HG03135 (cell line): ENCODE results near the gene GRPEL1.

Source experiments
- ATAC-seq: cut with Tn5 transposase; IDR thresholded peaks from one replicate; pipeline ENCODE4 v1.9.1; 2021; ENCODE audit warnings: mild to moderate bottlenecking, moderate library complexity; ENCODE audit not compliant: unreplicated experiment

The GRPEL1 gene

DNA sequence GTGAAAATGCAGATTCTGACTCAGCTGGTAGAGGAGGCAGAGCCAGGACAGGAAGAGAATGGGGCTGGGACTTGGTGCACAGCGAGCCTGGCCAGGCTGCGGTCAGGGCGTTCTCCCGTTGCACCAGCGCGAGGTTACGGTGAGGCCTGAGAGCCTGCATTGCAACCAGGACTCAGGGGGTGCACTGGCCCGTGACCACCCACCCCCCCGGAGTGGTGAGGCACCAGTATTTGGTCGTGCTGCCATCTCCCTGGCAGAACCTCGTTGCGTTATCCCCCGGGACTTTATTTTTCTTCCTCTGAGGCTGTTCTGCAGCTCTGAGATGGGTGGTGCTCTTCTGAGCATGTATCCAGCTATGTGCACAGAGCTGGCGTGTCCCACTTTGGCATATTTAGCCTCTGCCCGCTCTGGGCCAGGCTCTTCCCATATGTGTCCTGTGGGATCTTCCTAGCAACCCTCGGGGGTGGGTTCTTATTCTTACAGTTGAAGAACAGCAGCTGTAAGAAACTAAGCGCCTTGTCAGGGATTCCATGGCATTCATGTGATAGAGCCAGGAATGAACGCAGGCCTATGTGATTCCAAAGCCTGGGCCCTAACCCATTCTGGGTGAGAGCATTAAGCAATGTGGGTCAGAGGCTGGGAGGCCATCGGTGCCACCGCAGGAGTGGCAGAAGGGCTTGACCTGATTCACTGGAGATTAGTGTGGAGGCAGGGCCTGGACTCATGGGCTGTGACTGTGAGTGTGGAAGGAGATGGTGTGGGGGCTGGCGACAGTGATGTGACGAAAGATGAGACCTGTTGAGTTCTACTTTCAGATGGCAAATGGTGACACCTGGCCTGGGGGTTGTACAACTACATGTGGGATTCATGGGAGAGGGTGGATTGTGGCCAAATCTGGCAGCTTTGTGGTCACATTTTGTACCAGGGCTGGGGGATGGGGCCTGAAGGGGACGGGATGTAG lies 21.6 kb downstream of the GRPEL1 start:
- no peak for ATAC-seq

DNA sequence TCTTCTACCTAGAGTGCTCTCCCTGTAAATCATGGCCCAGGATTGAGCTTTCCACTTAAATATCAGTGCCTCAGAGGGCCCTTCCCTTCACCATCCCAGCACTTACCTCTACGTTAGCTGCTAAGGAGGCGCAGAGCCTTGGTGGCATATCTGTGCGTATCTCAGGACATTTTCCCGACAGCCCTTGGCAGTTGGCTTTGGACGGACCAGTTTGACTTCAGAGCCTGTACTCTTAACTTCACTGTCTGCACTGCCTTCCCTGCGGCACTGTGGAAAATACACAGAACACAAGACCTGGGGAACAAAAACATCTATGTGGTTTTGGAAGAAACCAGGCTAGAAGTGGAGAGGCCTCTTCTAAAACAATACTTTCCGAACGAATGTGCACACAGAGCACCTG lies 22.3 kb downstream of the GRPEL1 start:
- no peak for ATAC-seq

DNA sequence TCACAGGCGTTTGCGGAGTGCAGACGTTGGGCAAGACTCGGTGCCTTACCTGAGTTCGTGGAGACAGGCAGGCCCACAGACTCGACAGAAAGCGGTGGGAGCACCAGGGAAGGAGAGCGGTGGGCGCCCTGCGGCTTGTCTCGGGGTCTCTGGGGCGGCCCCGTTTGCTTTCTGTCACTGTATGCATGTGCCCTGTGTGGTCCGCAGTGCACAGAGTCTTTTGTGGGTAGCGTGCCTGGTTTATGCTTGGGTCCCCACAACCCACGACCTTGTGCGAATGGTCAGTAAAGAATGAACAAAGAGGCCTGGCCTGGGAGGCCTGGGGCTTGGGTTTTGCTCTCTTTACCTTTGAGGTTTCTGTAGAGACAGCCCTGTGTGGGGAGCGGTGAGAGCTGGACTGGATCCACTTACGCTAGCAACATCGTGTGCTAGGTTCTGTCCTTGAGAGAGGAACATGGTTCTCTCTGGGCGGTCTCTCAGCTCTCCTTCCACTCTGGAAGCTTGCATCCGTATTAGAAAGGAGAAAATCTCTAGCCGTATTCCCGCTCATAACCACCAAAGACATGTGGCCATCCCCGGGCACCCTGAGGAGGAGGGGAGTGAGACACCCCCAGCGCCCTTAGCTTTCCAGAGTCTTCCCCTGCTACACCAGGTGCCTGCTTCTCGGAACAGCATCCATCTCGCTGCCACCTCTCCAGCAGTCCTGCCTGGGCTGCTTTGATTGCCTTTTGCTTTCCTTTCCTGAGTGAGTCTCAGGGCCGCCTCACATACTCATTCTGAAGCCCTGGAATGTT lies 23.5 kb downstream of the GRPEL1 start:
- ATAC-seq, result no peak

DNA sequence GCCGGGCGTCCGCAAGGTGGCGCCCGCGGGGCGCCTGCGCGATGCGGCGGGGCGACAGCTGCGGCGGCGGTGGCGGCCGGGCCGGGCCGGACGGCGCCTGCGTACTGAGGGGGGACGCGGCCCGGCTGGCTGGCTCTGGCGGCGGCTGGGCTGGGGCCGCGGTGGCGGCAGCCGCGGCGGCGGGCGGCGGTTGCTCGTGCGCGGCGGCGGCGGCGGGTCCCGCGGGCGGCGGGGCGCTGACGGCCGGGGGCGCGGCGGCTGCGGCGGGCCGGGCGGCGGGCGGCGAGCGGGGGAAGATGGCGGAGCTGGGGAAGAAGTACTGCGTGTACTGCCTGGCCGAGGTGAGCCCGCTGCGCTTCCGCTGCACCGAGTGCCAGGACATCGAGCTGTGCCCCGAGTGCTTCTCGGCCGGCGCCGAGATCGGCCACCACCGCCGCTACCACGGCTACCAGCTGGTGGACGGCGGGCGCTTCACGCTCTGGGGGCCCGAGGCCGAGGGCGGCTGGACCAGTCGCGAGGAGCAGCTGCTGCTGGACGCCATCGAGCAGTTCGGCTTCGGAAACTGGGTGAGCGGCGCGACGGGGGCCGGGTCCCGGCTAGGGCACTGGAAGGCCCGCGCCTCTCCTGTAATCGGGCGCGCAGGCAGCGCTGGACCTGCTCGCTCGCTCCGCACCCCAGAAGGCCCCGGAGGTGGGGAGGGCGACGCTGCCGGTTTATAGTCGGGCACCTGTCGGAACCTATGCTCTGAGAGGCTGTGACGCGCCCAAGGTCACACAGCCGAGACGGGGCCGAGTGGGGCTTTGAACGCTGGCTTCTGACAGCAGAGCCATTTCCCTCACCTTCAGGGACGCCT lies 24.4 kb downstream of the GRPEL1 start, which contains the start of gene TADA2B:
TADA2B (plus strand) TSS at position 89 of the 853 bp plus-strand sequence; CDS start at position 297, 208 bp downstream.
- peak; percentile 30 for ATAC-seq

DNA sequence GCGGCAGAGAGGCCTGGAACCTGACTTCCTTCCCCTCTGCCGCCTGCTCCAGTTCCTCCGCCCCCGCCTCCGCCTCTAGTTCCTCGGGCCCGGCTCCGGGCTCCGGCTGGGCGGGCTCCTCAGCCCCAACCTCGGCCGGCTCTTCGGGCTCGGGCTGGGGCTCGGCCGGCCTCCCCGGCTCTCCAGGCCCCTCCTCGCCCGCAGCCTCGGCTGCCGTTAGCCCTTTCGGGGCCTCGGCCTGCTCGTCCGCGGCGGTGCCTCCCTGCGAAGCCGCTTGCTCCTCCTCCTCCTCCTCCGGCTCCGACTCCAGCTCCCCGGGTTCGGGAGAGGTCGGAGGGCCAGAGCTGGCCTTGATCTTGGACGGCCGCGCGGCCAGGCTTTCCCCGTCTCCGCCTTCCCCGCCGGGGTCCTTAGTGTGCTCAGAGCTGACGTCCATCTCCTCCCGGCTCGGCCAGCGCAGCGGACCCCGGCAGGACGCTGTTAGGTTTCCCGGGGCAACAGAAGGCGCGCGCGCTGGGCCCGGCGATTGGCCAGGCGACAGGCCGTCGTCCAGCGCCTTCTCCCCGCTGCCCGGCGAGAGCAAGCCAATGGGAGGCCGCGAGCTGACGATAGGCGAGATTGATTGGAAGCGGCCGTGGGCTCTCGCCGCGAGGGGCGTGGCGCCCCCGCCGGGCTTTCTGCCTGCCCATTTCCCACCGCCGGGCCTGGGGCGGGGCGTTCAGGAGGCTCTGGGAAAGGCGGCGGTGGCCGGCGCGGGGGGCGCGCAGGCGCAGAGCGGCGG lies 25.2 kb downstream of the GRPEL1 start:
- ATAC-seq, result peak; percentile 80

DNA sequence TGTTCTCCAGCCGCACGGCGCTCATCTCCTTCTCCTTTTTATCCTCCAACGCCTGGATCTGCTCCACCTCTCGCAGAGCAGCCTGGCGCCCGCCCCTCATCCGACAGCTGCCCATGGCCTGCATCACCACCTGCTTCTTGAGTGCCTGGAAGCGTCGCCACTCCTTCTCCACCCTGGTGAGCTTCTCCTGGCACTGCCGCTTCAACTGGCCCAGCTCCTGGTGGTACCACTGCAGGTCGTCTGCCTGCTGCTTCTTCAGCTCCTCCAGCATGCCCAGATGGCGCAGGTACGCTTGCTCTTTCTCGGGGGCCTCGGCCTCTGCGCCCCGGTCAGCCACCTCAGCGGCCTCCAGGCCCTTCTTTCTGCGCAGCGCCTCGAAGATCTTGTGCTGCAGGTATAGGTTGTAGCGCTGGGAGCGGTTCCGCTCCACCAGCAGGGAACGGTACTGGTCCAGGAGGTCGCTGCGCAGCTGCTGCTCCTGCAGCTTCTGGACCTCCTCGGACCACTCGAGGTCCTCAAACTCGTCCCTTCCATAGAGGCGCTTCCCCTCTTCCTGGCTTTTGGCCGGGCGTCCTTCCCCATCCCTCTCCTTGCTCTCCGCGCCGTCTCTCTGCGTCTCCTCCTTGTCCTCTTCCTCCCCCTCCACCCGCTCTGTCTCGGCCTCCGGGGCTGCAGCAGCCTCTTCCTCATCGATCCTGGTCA lies 25.9 kb downstream of the GRPEL1 start:
- no peak for ATAC-seq

DNA sequence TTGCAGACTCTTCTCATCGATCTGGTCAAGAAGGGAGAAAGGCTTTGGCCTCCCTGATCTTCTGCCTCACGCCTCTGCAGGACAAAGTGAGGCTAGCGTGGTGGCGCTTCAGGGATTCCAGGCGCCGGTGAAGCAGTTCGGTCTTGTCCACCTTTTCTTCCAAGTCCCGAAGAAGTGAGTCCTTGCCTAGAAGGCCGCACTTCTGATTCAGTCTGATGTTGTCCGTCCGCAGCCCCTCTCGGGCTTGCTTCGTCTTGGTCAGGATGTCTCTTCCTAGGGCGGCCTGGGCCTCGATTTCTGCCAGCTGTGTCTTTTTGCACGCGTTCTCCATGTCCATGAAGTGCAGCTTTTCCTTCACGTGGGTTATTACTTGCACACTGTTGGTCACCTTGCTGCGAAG lies 26.6 kb downstream of the GRPEL1 start:
- ATAC-seq, result no peak

DNA sequence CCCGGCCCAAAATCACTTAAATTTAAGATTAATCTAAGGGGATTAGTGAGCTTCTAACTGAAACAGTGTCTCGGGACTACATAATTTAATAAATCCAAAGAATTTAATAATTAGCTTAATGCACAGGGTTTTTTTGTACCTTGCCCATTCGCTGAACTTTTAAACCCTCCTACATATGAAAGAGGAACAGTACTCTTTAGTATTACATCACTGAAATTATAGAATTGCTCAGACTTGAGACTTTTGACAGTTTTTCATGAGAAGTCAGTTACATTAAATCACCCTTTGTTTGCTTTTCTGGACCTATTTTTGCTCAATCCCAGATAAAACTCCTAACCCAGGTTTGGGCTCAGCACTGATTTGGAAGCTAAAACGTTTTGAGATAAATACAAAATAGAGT lies 27.1 kb downstream of the GRPEL1 start:
- no peak for ATAC-seq

DNA sequence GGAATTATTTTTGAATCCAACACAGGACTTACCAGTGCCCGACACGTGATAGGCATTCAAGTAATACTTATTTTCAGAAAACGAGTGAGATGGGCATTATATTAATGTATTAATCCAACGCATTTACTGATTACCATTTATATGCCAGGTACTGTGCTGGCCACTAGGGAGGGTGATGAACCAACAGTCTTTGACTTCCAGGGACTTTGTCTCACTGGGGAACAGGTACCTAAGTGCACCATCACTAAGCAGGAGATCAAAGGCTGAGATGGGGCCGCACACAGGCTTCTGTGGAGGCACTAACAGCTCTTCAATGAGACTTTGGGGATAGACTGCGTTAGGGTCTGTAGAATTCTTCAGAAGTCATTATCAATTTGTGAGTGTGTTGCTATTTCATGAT lies 30.4 kb downstream of the GRPEL1 start:
- no peak for ATAC-seq

DNA sequence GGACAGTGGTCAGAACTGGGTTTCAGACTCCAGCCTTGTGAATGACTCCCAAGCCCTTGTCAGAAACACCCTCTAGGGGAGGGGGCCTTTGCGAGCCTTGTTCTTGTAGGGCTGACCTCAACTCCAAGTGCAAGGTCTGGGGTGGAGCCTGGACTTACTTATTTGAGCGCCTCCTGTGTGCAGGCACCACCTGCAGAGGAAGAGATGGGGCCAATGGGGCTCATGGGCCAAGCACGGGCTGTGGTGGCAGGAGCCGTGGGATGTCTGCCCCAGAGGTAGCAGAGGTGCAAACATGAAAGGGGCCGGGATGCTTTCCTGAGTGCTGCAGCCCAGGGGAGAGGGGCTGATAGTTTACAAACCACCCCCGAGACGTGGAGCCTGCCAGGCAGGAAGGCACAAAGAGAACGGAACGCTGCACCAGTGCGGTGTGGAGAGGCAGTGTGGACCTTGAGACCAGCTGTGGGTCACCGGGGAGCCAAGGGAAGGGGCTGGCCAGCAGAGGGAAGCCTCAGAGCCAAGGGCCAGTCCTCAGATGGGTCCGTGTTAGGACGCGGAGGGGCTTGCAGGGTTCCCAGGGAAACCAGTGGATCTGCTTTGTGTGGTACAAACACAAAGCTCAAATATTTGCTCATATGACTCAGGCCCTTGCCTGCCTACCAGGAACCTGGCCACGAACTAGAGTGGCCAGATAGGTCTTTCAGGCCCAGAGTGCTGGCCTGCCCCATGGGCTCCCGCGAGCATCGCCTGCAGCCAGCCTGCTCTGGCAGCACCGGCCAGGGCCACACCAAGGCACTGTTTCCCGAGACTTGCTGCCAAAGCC lies 33.4 kb downstream of the GRPEL1 start:
- no peak for ATAC-seq

DNA sequence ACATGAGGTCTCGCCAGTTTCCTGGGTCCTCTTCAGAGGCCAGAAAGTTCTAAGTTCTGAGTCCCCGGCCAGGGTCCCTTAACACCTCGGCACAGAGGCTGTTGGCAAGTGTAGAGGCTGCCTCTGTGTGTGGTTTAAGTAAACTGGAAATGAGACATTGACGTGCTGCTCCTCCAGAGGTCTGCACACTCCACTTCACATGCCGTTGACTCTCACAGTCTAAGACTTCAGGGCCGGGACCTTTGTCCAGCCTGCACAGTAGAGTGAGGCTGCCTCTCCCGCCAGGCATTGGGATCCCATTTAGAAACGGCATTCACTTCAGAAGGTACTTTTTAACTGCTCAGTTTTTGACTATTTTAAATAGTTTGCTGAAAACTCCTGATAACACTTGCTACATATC lies 35.3 kb downstream of the GRPEL1 start:
- ATAC-seq, result no peak

DNA sequence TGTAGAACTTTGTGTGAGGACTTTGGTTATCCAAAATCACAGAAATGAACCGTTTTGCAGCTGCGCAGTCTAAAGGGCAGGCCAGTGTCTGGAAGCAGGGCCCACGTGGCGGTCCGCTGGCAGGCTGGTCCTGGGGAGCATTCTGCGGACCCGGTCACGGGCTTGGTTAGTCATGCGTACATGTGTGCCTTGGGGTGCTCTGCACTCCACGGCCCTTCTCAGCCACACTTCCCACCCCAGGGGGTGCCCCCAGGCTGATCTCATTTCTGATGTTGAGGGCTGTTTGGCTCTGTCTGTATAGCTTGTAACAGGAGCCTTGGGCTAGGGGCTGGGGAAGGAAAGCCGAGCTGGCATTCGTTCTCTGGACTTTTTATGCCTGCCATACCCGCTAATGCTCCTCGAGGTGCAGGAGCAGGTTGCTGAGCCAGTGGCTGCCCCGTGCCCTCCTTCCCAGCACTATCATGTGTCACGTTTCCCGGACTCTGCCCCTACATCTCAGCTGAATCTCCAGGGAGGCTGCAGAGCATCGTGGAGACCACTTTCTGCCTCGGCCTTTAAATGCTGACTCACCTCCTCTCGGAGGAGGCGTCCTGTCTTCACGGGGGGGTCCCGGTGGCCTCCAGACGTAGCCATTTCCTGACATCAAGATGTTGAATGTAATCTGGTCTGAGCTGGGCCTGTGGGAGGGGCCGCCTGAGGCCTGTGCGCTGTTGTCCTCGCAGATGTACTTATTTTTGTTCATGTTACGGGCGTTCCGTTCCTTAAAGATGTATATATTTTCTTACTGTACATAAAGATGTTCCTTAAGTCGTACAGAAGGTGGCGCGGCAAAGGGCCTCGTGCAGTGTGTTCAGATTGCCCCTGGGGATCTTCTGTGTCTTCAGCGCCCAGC lies 36.1 kb downstream of the GRPEL1 start:
- ATAC-seq, result no peak

DNA sequence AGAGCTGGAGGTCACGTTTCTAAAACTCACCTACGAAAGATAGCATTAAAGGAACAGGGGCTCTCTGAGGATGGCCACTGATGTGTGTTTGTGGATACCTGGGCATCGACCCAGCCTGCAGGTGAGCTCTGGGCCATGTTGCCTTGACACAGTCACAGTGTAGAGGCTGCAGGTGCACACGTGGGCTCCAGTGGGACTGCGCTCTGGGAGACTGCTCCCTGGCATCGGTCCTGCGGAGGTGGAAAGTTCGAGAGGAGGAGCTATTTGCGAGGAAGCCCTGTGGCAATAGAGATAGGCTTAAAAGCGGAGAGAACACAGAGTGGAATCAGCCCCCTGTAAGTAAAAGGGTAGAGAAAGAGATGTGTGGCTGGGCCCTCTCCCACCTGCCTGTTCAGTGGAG lies 37.0 kb downstream of the GRPEL1 start:
- no peak for ATAC-seq

DNA sequence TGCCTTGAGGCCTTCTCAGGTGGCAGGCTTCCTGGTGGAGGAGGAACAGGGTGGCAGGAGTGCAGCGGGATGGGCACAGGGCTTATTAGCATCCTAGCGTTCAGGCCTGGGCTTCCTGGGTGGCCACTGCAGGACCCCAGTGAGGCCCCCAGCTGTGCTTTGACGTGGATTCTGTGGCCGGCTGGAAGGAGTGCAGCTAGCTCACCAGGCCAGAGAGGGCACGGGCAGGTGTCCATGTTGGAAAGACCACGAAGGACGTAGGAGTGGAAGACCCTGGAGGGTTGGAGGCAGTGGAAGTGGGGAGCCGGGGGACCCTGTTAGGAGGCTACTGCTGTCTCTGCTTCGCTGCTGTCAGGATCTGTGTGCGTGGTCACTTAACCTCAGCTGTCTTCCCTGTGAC lies 37.9 kb downstream of the GRPEL1 start:
- ATAC-seq, result no peak

DNA sequence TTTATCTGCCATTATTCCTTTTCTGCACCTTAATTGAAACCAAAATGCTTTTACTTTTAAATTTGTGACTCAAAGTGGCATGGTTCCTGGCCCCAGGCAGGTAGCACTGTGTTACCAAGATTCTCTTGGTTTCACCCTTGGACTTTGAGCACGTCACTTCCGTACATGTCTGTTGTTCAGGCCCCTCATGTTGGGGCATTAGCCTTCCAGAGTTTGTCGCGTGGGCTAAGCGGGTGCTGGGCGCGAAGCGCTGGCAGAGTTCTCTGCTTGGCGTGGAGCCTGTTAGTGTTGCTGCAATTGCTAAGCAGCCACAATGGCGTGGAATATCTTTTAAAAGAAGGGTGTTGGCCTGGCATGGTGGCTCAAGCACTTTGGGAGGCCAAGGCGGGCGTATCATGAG lies 38.7 kb downstream of the GRPEL1 start:
- ATAC-seq, result no peak

DNA sequence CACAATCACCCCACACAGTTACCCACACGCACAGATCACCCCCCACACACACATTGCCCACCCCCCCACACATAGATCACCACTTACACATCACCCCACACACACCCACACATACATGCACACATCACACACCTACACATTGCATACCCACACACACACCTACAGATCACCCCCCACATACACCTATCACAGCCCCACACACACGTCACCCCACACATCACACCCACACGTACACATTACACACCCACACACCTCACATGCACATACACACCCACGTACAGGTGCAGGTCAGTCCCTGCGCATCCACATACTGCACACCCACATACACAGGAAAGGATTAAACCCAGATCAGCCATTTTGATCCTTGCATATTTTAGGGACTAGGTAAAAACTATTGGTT lies 40.0 kb downstream of the GRPEL1 start:
- ATAC-seq, result no peak

DNA sequence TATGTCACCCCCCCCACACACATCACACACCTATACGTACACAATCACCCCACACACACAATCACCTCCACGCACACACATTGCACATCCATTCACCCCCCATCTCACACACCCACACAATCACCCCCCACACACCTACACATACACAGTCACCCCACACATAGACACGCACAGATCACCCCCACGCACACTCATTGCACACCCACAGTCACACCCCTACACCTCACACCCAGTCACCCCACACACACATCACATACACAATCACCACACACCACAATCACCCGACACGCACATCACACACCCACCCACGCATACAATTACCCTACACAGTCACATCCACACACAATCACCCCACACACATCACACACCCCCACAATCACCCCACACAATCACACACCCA lies 40.6 kb downstream of the GRPEL1 start:
- no peak for ATAC-seq

DNA sequence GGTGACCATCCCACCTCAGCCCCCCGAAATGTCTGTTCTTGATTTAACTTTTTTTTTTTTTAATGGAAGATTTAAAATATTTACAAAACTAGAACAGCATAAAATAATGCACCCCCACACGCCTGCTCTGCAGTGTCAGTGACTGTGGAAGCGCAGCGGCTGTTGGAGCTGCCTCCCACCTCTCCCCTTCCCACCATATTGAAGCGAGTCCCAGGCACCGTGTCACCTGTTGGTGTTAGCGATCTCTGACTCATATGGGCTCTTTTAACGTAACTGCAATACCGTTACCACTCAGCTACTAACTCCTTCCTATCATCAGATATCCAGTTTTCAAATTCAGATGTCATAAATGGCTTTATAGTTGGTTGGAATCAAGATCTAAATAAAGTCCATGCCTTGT lies 41.8 kb downstream of the GRPEL1 start:
- ATAC-seq, result no peak
